ENCODE results near the gene FKBP8. TPM values are rescaled to one million over a fixed set of nuclear protein-coding genes. Genes with fewer than 3 reads are reported as not detected.

FKBP8 gene
- total RNA-seq, 1 donor from 2014 or later: 246 TPM

- Histone ChIP-seq H3K27me3 (ENCODE audit: insufficient read depth, low read length) (no peaks in the 10 kb centered on the region), H3K4me3 (ENCODE audit: insufficient read depth, low read depth, low read length) (no peak overlapping the region), H3K36me3 (ENCODE audit: insufficient read depth, low read length) (no peaks in the 10 kb centered on the region), H2AFZ (ENCODE audit: low read depth, low read length) (no peak overlapping the region), H3K9me3 (ENCODE audit: insufficient read depth, low read depth, low read length) (no peaks in the 10 kb centered on the region), H3K79me2 (ENCODE audit: insufficient read depth, low read length) (peaks cover 92% of the 10 kb centered on the region), H3K4me1 (ENCODE audit: insufficient read depth, low read length) (peaks cover 14% of the 10 kb centered on the region), H3K9ac (ENCODE audit: low read length) (no peak overlapping the region), H3K27ac (ENCODE audit: low read depth, low read length) (no peak overlapping the region), H3K4me2 (ENCODE audit: low read length) (no peak overlapping the region), H4K20me1 (ENCODE audit: insufficient read depth, low read length) (peaks cover 98% of the 10 kb centered on the region)
- TF ChIP-seq CTCF (IDR thresholded peaks at IDR 0.05; ENCODE audit: insufficient read depth, low read depth, low read length) (no peak), EZH2 (IDR thresholded peaks at IDR 0.05; ENCODE audit: insufficient read depth, low read length) (no peak)
- Mint-ChIP-seq H3K27ac (ENCODE audit: unreplicated experiment) (no peak overlapping the region), H3K4me1 (ENCODE audit: low read depth, unreplicated experiment) (peaks cover 26% of the 10 kb centered on the region), H3K4me3 (ENCODE audit: unreplicated experiment) (no peak overlapping the region), H3K9me3 (ENCODE audit: unreplicated experiment) (no peaks in the 10 kb centered on the region), H3K36me3 (ENCODE audit: low read depth, unreplicated experiment) (peaks cover 5% of the 10 kb centered on the region), H3K27me3 (ENCODE audit: low read depth, unreplicated experiment) (no peaks in the 10 kb centered on the region)
- FAIRE-seq: no peak
- DNase-seq (ENCODE audit: low read depth): no peak
These were observed 33.2 kb downstream of the FKBP8 start for GRCh38 chr19:18510216-18510615.

- Histone ChIP-seq H3K27ac (ENCODE audit: low read depth, low read length) (no peak overlapping the region), H3K36me3 (ENCODE audit: insufficient read depth, low read length) (no peaks in the 10 kb centered on the region), H3K9me3 (ENCODE audit: insufficient read depth, low read depth, low read length) (no peaks in the 10 kb centered on the region), H3K9ac (ENCODE audit: low read length) (no peak overlapping the region), H4K20me1 (ENCODE audit: insufficient read depth, low read length) (peaks cover 98% of the 10 kb centered on the region), H3K79me2 (ENCODE audit: insufficient read depth, low read length) (peaks cover 94% of the 10 kb centered on the region), H3K27me3 (ENCODE audit: insufficient read depth, low read length) (no peaks in the 10 kb centered on the region), H3K4me3 (ENCODE audit: insufficient read depth, low read depth, low read length) (no peak overlapping the region), H2AFZ (ENCODE audit: low read depth, low read length) (no peak overlapping the region), H3K4me1 (ENCODE audit: insufficient read depth, low read length) (peaks cover 12% of the 10 kb centered on the region), H3K4me2 (ENCODE audit: low read length) (no peak overlapping the region)
- Mint-ChIP-seq H3K36me3 (ENCODE audit: low read depth, unreplicated experiment) (peaks cover 5% of the 10 kb centered on the region), H3K27me3 (ENCODE audit: low read depth, unreplicated experiment) (no peaks in the 10 kb centered on the region), H3K9me3 (ENCODE audit: unreplicated experiment) (no peaks in the 10 kb centered on the region), H3K27ac (ENCODE audit: unreplicated experiment) (no peak overlapping the region), H3K4me3 (ENCODE audit: unreplicated experiment) (no peak overlapping the region), H3K4me1 (ENCODE audit: low read depth, unreplicated experiment) (peaks cover 28% of the 10 kb centered on the region)
- TF ChIP-seq CTCF (IDR thresholded peaks at IDR 0.05; ENCODE audit: insufficient read depth, low read depth, low read length) (no peak), EZH2 (IDR thresholded peaks at IDR 0.05; ENCODE audit: insufficient read depth, low read length) (no peak)
- no peak for FAIRE-seq
- no peak for DNase-seq (ENCODE audit: low read depth)
These were observed 34.8 kb downstream of the FKBP8 start for GRCh38 chr19:18508585-18508984.

- Histone ChIP-seq H3K27ac (ENCODE audit: low read depth, low read length) (no peak overlapping the region), H3K9me3 (ENCODE audit: insufficient read depth, low read depth, low read length) (no peaks in the 10 kb centered on the region)
These were observed 35.5 kb downstream of the FKBP8 start for GRCh38 chr19:18507727-18508440.

More at GRCh38 chr19:18507727-18508440, 35.5 kb downstream of the FKBP8 start:
- Mint-ChIP-seq H3K4me3 (ENCODE audit: unreplicated experiment) (peak overlapping the region; percentile 20), H3K27me3 (ENCODE audit: low read depth, unreplicated experiment) (no peaks in the 10 kb centered on the region), H3K9me3 (ENCODE audit: unreplicated experiment) (no peaks in the 10 kb centered on the region), H3K36me3 (ENCODE audit: low read depth, unreplicated experiment) (peaks cover 4% of the 10 kb centered on the region), H3K27ac (ENCODE audit: unreplicated experiment) (no peak overlapping the region), H3K4me1 (ENCODE audit: low read depth, unreplicated experiment) (peaks cover 28% of the 10 kb centered on the region)
- Histone ChIP-seq H4K20me1 (ENCODE audit: insufficient read depth, low read length) (peaks cover 98% of the 10 kb centered on the region), H3K36me3 (ENCODE audit: insufficient read depth, low read length) (no peaks in the 10 kb centered on the region), H3K9ac (ENCODE audit: low read length) (no peak overlapping the region), H3K27me3 (ENCODE audit: insufficient read depth, low read length) (no peaks in the 10 kb centered on the region), H3K79me2 (ENCODE audit: insufficient read depth, low read length) (peaks cover 95% of the 10 kb centered on the region), H2AFZ (ENCODE audit: low read depth, low read length) (no peak overlapping the region), H3K4me3 (ENCODE audit: insufficient read depth, low read depth, low read length) (no peak overlapping the region), H3K4me1 (ENCODE audit: insufficient read depth, low read length) (peaks cover 12% of the 10 kb centered on the region), H3K4me2 (ENCODE audit: low read length) (no peak overlapping the region)
- TF ChIP-seq CTCF (IDR thresholded peaks at IDR 0.05; ENCODE audit: insufficient read depth, low read depth, low read length) (no peak), EZH2 (IDR thresholded peaks at IDR 0.05; ENCODE audit: insufficient read depth, low read length) (no peak)
- DNase-seq (ENCODE audit: low read depth) (no peak), FAIRE-seq (no peak)
